Fibroblast of lung (primary cell): Measurements from ENCODE around the gene METTL26. TPM values are rescaled to one million over a fixed set of nuclear protein-coding genes. Genes with fewer than 3 reads are reported as not detected.

Source experiments
- DNase-seq, 2 donors: peaks; one replicate each; pipeline versions ENCODE4 v3.0.0 to v3.0.0-alpha.2; 2010; ENCODE audit warnings: low read depth in 2 of 2
- H2AFZ ChIP-seq: 2 replicates; pipeline ENCODE4 v1.5.1; 2012; ENCODE audit warnings: low read length, control low read depth, inconsistent platforms
- H3K27ac ChIP-seq: 2 replicates; pipeline ENCODE4 v1.5.1; 2011; ENCODE audit warnings: low read length, control low read depth; ENCODE audit not compliant: insufficient read depth
- H3K27me3 ChIP-seq: 2 replicates; pipeline ENCODE4 v1.5.1; 2011; ENCODE audit warnings: mild to moderate bottlenecking, low read length; ENCODE audit not compliant: control insufficient read depth, insufficient read depth
- H3K36me3 ChIP-seq: 2 replicates; pipeline ENCODE4 v1.5.1; 2011; ENCODE audit warnings: low read length; ENCODE audit not compliant: control insufficient read depth, insufficient read depth
- H3K4me1 ChIP-seq: 2 replicates; pipeline ENCODE4 v1.5.1; 2011; ENCODE audit warnings: low read length; ENCODE audit not compliant: control insufficient read depth, insufficient read depth; ENCODE audit errors: extremely low read depth
- H3K4me2 ChIP-seq: 2 replicates; pipeline ENCODE4 v1.5.1; 2011; ENCODE audit warnings: low read length, control low read depth; ENCODE audit not compliant: insufficient read depth; ENCODE audit errors: extremely low read depth
- H3K4me3 ChIP-seq, 4 experiments: fragments of 200-600 bp in 1 of 4; sonication (generic) in 1 of 4; replicated peaks in 1 of 4; 2 replicates each; pipeline ENCODE4 v1.5.1; 2011 to 2016; ENCODE audit warnings: low read length in 4 of 4, low read depth in 3 of 4, mild to moderate bottlenecking in 3 of 4, control low read depth in 2 of 4, inconsistent platforms in 1 of 4, mixed read lengths in 1 of 4; ENCODE audit not compliant: insufficient read depth in 1 of 4; ENCODE audit errors: control extremely low read depth in 1 of 4
- H3K79me2 ChIP-seq: 2 replicates; pipeline ENCODE4 v1.5.1; 2012; ENCODE audit warnings: mild to moderate bottlenecking, low read length, inconsistent platforms; ENCODE audit not compliant: control insufficient read depth, insufficient read depth
- H3K9ac ChIP-seq: 2 replicates; pipeline ENCODE4 v1.5.1; 2011; ENCODE audit warnings: mild to moderate bottlenecking, low read length, control low read depth; ENCODE audit not compliant: insufficient read depth
- H3K9me3 ChIP-seq: 2 replicates; pipeline ENCODE4 v1.5.1; 2012; ENCODE audit warnings: low read depth, low read length; ENCODE audit not compliant: control insufficient read depth, insufficient read depth
- H4K20me1 ChIP-seq: 2 replicates; pipeline ENCODE4 v1.5.1; 2011; ENCODE audit warnings: low read length; ENCODE audit not compliant: control insufficient read depth, insufficient read depth; ENCODE audit errors: extremely low read depth
- EZH2 ChIP-seq: IDR thresholded peaks from 2 replicates; pipeline ENCODE4 v1.5.1; 2012; ENCODE audit warnings: low read length, control low read depth, mild to moderate bottlenecking; ENCODE audit errors: missing control alignments
- polyA plus RNA-seq, 2 donors: library from polyadenylated mRNA; depleted of rRNA in 1 of 2; stranded (reverse) in 1 of 2; unstranded in 1 of 2; fragments of >200 nt; gene quantifications; 2 replicates each; pipeline ENCODE4 v1.2.1, GENCODE V29; 2011 to 2012; ENCODE audit warnings: missing spikeins in 1 of 2
- total RNA-seq: library from RNA; depleted of rRNA; stranded (reverse); fragments of >200 nt; gene quantifications from 2 replicates; pipeline ENCODE4 v1.2.1, GENCODE V29; 2014
- TF ChIP-seq, protein P1 (sequence below), 2 donors: IDR thresholded peaks in 1 of 2; conservative IDR thresholded peaks in 1 of 2; 1 replicate in 1 of 2; 2 replicates in 1 of 2; pipeline ENCODE4 v1.5.1; 2011 to 2012; ENCODE audit warnings: low read length in 2 of 2, control low read depth in 1 of 2, inconsistent platforms in 1 of 2, low read depth in 1 of 2, mild to moderate bottlenecking in 1 of 2

METTL26 gene
- total and polyA plus RNA-seq, 2 donors (not counting 1 experiment from before 2014, with no cell fraction given): 39.2 to 71.7 TPM

DNA sequence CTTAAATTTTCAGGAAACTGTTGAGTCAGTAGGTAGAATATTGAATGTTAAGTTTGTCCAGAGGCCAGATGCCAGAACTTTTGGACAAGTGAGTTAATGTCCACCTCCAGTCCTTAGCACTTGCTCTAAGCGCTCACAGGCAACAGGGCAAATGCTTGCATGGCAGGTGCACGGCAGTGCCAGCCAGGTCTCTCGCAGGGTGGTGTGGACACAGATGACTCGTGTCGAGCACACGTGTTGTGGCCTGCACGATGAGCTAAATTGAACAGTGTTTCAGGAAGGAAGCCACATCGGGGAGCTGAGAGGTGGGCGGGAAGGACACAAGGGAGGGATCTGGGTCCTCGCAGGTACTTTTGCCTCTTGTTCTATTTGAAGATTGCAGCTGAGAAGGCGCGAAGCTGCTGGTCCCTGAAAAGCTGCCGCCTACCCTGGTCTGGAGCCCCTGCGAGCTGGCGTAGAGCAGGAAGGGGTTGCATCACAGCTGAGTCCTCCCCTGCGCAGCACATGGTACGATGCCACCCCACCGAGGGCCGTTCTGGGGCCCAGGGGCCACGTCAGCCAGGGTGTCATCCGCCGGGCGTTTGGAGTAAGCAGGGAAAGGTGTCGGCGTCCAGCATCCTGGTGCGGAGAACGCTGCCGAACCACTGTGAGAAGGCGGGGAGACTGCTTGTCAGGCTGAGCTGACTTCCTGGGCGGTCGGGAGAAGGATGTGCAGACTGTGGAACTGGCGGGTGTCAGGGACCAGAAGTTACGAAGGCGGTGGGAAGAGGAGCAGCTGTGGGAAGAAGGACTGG lies 40.0 kb downstream of the METTL26 start:
- Histone ChIP-seq H3K27me3 (no peaks in the 10 kb centered on the region), H3K4me1 (peaks cover under 1% of the 10 kb centered on the region), H3K27ac (no peak overlapping the region), H3K9ac (no peak overlapping the region), H4K20me1 (no peaks in the 10 kb centered on the region), H3K4me2 (no peak overlapping the region), H3K4me3 (no peak overlapping the region), H3K36me3 (no peaks in the 10 kb centered on the region), H2AFZ (no peak overlapping the region), H3K9me3 (no peaks in the 10 kb centered on the region), H3K79me2 (peaks cover 10% of the 10 kb centered on the region)
- DNase-seq: no peak
- TF ChIP-seq, protein P1, sequence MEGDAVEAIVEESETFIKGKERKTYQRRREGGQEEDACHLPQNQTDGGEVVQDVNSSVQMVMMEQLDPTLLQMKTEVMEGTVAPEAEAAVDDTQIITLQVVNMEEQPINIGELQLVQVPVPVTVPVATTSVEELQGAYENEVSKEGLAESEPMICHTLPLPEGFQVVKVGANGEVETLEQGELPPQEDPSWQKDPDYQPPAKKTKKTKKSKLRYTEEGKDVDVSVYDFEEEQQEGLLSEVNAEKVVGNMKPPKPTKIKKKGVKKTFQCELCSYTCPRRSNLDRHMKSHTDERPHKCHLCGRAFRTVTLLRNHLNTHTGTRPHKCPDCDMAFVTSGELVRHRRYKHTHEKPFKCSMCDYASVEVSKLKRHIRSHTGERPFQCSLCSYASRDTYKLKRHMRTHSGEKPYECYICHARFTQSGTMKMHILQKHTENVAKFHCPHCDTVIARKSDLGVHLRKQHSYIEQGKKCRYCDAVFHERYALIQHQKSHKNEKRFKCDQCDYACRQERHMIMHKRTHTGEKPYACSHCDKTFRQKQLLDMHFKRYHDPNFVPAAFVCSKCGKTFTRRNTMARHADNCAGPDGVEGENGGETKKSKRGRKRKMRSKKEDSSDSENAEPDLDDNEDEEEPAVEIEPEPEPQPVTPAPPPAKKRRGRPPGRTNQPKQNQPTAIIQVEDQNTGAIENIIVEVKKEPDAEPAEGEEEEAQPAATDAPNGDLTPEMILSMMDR (conservative IDR thresholded peaks at IDR 0.05 in 1 of 2, IDR thresholded peaks at IDR 0.05 in 1 of 2; ENCODE audit: low read depth in 1 of 2, low read length in 2 of 2): no peak
- no peak for TF ChIP-seq EZH2

DNA sequence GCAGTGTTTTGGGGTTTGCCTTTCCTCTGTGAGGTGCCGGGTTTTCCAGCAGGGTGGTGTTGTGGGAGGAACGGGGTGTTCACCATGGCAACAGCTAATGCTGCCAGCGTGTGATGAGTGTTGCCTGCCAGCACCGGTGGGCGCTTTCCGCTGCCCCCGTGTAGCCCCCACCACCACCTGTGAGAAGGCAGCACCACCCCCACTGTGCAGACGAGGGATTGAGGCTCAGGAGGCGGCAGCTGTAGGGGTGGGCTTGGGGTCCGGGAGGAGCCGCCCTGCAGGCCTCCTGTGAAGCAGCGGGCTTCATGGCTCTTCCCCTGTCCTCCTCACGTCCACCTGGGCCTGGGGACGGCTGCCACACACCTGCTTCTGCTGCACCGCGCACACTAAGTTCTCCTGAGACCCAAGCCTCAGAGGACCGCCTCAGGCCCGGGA lies 41.0 kb downstream of the METTL26 start:
- no peak overlapping the region for H3K4me3 ChIP-seq
- H3K27me3 ChIP-seq: no peaks in the 10 kb centered on the region
- H3K4me2 ChIP-seq: no peak overlapping the region
- DNase-seq: no peak
- peaks cover 5% of the 10 kb centered on the region for H3K4me1 ChIP-seq
- TF ChIP-seq, protein P1 (conservative IDR thresholded peaks at IDR 0.05 in 1 of 2, IDR thresholded peaks at IDR 0.05 in 1 of 2; ENCODE audit: low read depth in 1 of 2, low read length in 2 of 2): no peak
- TF ChIP-seq EZH2: no peak
- peaks cover 18% of the 10 kb centered on the region for H3K79me2 ChIP-seq
- H4K20me1 ChIP-seq: no peaks in the 10 kb centered on the region
- no peak overlapping the region for H2AFZ ChIP-seq
- no peak overlapping the region for H3K27ac ChIP-seq
- no peak overlapping the region for H3K9ac ChIP-seq
- no peaks in the 10 kb centered on the region for H3K36me3 ChIP-seq
- H3K9me3 ChIP-seq: no peaks in the 10 kb centered on the region

DNA sequence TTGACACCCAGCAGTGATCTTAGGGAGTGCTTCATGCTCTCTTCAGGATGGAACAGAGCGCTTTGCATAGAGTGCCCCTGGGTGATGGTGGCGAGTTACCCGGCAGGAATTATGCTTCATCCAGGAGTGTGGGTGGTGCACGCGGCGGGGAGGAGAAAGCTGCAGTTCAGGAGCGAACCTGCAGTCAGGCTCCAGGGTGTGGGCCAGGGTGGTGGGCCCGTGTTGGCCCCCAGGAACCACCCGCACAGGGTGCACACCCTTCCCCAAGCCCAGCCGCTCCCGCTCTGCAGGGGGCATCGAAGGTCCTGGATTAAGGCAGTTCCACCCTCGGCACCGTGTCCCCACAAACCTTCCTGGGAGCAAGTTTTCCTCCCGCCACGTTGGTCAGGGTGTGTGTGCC lies 42.3 kb downstream of the METTL26 start:
- Histone ChIP-seq H3K9me3 (no peaks in the 10 kb centered on the region), H3K4me3 (no peak overlapping the region), H2AFZ (no peak overlapping the region), H3K4me1 (peaks cover 5% of the 10 kb centered on the region), H4K20me1 (no peaks in the 10 kb centered on the region), H3K9ac (no peak overlapping the region), H3K36me3 (no peaks in the 10 kb centered on the region), H3K4me2 (no peak overlapping the region), H3K27ac (no peak overlapping the region), H3K27me3 (no peaks in the 10 kb centered on the region), H3K79me2 (peaks cover 18% of the 10 kb centered on the region)
- TF ChIP-seq EZH2: no peak
- TF ChIP-seq, protein P1 (conservative IDR thresholded peaks at IDR 0.05 in 1 of 2, IDR thresholded peaks at IDR 0.05 in 1 of 2; ENCODE audit: low read depth in 1 of 2, low read length in 2 of 2): no peak
- DNase-seq: no peak
